Gastroesophageal sphincter (tissue), 4 donors: ENCODE results near the gene ORM2. TPM values are rescaled to one million over a fixed set of nuclear protein-coding genes. Genes with fewer than 3 reads are reported as not detected.

ENCODE experiments used
- ATAC-seq: fragments of 150-250 bp; one replicate; pipeline ENCODE4 v1.9.1; 2016; ENCODE audit warnings: mild to moderate bottlenecking, moderate library complexity
- H3K27ac ChIP-seq, 4 donors: fragments of 200-600 bp; sonication (generic) in 3 of 4; 1 replicate in 3 of 4; 2 replicates in 1 of 4; pipeline ENCODE4 v1.5.1; 2016 to 2019
- H3K27me3 ChIP-seq: fragments of 200-600 bp; sonication (generic); one replicate; pipeline ENCODE4 v1.5.1; 2019
- H3K36me3 ChIP-seq, 2 donors: fragments of 200-600 bp; sonication (generic); one replicate each; pipeline ENCODE4 v1.5.1; 2019; ENCODE audit warnings: control low read depth in 1 of 2
- H3K4me1 ChIP-seq, 3 donors: fragments of 200-600 bp; sonication (generic); 1 replicate in 2 of 3; 2 replicates in 1 of 3; pipeline ENCODE4 v1.5.1; 2016 to 2019; ENCODE audit warnings: control low read depth in 2 of 3
- H3K4me3 ChIP-seq, 2 donors: fragments of 200-600 bp; sonication (generic); one replicate each; pipeline ENCODE4 v1.5.1; 2019; ENCODE audit warnings: mild to moderate bottlenecking in 1 of 2, moderate library complexity in 1 of 2
- H3K9me3 ChIP-seq, 3 donors: fragments of 200-600 bp; sonication (generic); one replicate each; pipeline ENCODE4 v1.5.1; 2017 to 2019; ENCODE audit warnings: control low read depth in 2 of 3
- CTCF ChIP-seq, 4 experiments: fragments of 200-600 bp in 2 of 4; fragments of 450-650 bp in 2 of 4; sonication (generic) in 1 of 4; IDR thresholded peaks; one replicate each; pipeline ENCODE4 v1.5.1; 2017 to 2019; ENCODE audit warnings: antibody characterized with exemption in 4 of 4, mild to moderate bottlenecking in 2 of 4, moderate library complexity in 2 of 4
- EP300 ChIP-seq: sonication (generic); formaldehyde crosslinking; IDR thresholded peaks from one replicate; pipeline ENCODE4 v1.6.1; 2017; ENCODE audit warnings: antibody characterized with exemption, mild to moderate bottlenecking
- POLR2A ChIP-seq, 2 donors: fragments of 450-650 bp; IDR thresholded peaks; one replicate each; pipeline ENCODE4 v1.6.1; 2017; ENCODE audit warnings: antibody characterized with exemption in 2 of 2, mild to moderate bottlenecking in 2 of 2, moderate library complexity in 1 of 2
- POLR2AphosphoS5 ChIP-seq: sonication (generic); formaldehyde crosslinking; IDR thresholded peaks from one replicate; pipeline ENCODE4 v1.6.1; 2017; ENCODE audit warnings: antibody characterized with exemption
- WGBS, 2 donors: methylation state at CpG; one replicate each; pipeline ENCODE4 v1.1.5; 2018; ENCODE audit warnings: low coverage in 1 of 2; 5-methylcytosine and 5-hydroxymethylcytosine counted together
- total RNA-seq, 4 donors: library from RNA; depleted of rRNA; stranded (reverse); fragments of >200 nt; gene quantifications; one replicate each; pipeline ENCODE4 v1.1.0, GENCODE V29; 2016

Gene ORM2
- total RNA-seq, 4 donors from 2014 or later, result not detected

DNA sequence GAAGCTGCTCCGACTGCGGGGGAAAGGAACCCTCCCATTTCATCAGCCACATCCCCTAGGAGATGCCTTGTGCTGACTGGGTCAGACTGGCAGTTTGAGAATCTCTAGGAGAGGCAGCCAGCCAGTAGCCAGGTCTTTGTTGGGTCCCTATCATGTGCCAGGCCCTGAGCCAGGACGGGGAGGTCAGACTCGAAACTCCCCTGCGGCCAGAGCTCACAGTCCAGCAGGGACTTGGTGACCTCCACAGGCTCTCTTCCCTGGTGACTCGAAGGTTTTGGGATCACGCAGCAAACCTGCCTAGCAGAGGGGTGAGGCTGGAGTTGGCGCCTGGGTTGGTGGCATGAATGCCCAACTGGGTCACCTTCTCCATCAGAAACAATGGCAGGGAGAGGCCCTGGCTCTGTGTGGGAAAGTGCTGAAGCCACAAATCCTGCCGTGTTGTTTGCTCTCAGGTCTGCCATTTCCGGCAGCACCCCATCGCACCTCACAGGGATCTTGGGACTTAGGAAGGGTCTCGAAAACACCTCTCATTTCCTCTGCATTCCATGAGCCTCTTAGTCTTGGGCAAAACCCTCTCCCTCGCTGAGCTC is 21.2 kb upstream of the ORM2 start:
- no peak for TF ChIP-seq POLR2A (IDR thresholded peaks at IDR 0.05)
- TF ChIP-seq EP300, result no peak
- 93% methylated on average over 4 to 5 of the region's 13 CpGs for WGBS, 2 donors
- H3K27me3 ChIP-seq, result peaks cover 5% of the 10 kb centered on the region
- peaks cover 0 to 5% of the 10 kb centered on the region in 2 donors for H3K36me3 ChIP-seq
- no peak overlapping the region for H3K27ac ChIP-seq
- peaks cover 0 to 10% (median 0%) of the 10 kb centered on the region in 3 donors for H3K4me1 ChIP-seq
- H3K4me3 ChIP-seq, result no peak overlapping the region
- H3K9me3 ChIP-seq, result no peaks in the 10 kb centered on the region
- no peak for ATAC-seq

DNA sequence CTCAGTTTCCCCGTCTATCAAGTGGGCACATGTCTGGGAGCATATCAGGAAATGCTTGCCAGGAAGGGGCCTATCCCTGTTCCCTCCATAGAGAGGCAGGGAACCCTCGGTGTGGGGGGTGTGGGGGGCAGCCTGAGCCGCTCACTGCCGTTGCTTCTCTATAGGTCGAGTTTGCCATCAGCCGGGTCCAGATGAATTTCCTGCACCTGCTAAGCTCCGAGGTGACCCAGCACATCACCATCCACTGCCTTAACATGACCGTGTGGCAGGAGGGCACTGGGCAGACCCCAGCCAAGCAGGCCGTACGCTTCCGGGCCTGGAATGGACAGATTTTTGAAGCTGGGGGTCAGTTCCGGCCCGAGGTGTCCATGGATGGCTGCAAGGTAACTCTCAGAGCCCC is 20.6 kb upstream of the ORM2 start:
- H3K4me3 ChIP-seq, result no peak overlapping the region
- H3K27ac ChIP-seq, result no peak overlapping the region
- ATAC-seq, result no peak
- peaks cover 5% of the 10 kb centered on the region for H3K27me3 ChIP-seq
- no peaks in the 10 kb centered on the region for H3K9me3 ChIP-seq
- 92 to 95% methylated on average over 8 of the region's 13 CpGs for WGBS, 2 donors
- peaks cover 0 to 10% (median 0%) of the 10 kb centered on the region in 3 donors for H3K4me1 ChIP-seq
- peaks cover 0 to 5% of the 10 kb centered on the region in 2 donors for H3K36me3 ChIP-seq
- TF ChIP-seq EP300, result no peak
- no peak for TF ChIP-seq POLR2AphosphoS5
- no peak for TF ChIP-seq CTCF (IDR thresholded peaks at IDR 0.05)
- no peak for TF ChIP-seq POLR2A (IDR thresholded peaks at IDR 0.05)

GRCh38 chr9:114310471-114311450 is 18.9 kb upstream of the ORM2 start:
- TF ChIP-seq POLR2A (IDR thresholded peaks at IDR 0.05) (no peak), CTCF (IDR thresholded peaks at IDR 0.05) (no peak), POLR2AphosphoS5 (no peak), EP300 (no peak)
- Histone ChIP-seq H3K4me1 (peaks cover 0 to 3% (median 0%) of the 10 kb centered on the region in 3 donors), H3K27ac (no peak overlapping the region), H3K27me3 (peaks cover 3% of the 10 kb centered on the region), H3K36me3 (peaks cover 0 to 5% of the 10 kb centered on the region in 2 donors), H3K9me3 (peaks cover 0 to 7% (median 0%) of the 10 kb centered on the region in 3 donors), H3K4me3 (no peak overlapping the region)
- no peak for ATAC-seq
- WGBS, 2 donors, result 80 to 86% methylated on average over 10 to 16 of the region's 22 CpGs

- TF ChIP-seq POLR2A (IDR thresholded peaks at IDR 0.05) (no peak), POLR2AphosphoS5 (no peak), CTCF (IDR thresholded peaks at IDR 0.05) (no peak), EP300 (no peak)
- WGBS, 2 donors, result 84 to 90% methylated on average over 18 to 22 of the region's 28 CpGs
Observed at GRCh38 chr9:114311571-114312512, 17.8 kb upstream of the ORM2 start.

DNA sequence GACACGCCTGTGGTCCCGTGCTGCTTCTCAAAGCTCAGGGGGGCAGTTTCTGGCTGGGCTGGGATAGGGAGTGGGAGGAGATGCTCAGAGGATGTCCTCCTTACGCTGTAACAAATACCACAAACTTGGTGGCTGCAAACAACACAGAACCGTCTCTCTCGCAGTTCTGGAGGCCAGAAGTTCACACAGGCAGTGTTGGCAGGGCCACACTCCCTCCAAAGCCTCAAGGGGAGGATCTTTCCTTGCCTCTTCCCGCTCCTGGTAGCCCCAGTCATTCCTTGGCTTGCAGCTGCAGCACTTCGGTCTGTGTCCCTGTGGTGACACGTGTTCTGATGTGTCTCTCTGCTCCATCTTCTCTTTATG is 17.2 kb upstream of the ORM2 start:
- Histone ChIP-seq H3K9me3 (peaks cover 0 to 7% (median 0%) of the 10 kb centered on the region in 3 donors), H3K4me3 (no peak overlapping the region), H3K27me3 (no peaks in the 10 kb centered on the region), H3K4me1 (no peaks in the 10 kb centered on the region), H3K27ac (no peak overlapping the region), H3K36me3 (peaks cover 0 to 5% of the 10 kb centered on the region in 2 donors)
- 70% methylated on average over 2 to 6 of the region's 8 CpGs for WGBS, 2 donors
- TF ChIP-seq POLR2AphosphoS5 (no peak), POLR2A (IDR thresholded peaks at IDR 0.05) (no peak), CTCF (IDR thresholded peaks at IDR 0.05) (no peak)
- ATAC-seq, result no peak

More at GRCh38 chr9:114311571-114312512, 17.8 kb upstream of the ORM2 start:
- Histone ChIP-seq H3K36me3 (peaks cover 0 to 5% of the 10 kb centered on the region in 2 donors), H3K4me1 (no peaks in the 10 kb centered on the region), H3K27me3 (no peaks in the 10 kb centered on the region), H3K4me3 (no peak overlapping the region), H3K27ac (no peak overlapping the region), H3K9me3 (peaks cover 0 to 7% (median 0%) of the 10 kb centered on the region in 3 donors)
- no peak for ATAC-seq
